Peyer's patch (tissue), 4 donors: ENCODE data around the gene CYB5RL.
"Not testable (repeated sequence)": the region's sequence is repeated elsewhere in the genome, so short reads cannot be mapped to it uniquely, and the experiment has no call there.

ENCODE experiments used
- POLR2A ChIP-seq, 2 donors: fragments of 450-650 bp; IDR thresholded peaks; one replicate each; pipeline ENCODE4 v1.5.1; 2017; ENCODE audit warnings: antibody characterized with exemption in 2 of 2, mild to moderate bottlenecking in 2 of 2, moderate library complexity in 2 of 2
- TF ChIP-seq, protein P1 (sequence below), 6 experiments: fragments of 450-650 bp in 4 of 6; fragments of 200-600 bp in 2 of 6; sonication (generic) in 1 of 6; IDR thresholded peaks; one replicate each; pipeline ENCODE4 v1.5.1; 2017 to 2019; ENCODE audit warnings: antibody characterized with exemption in 6 of 6, mild to moderate bottlenecking in 3 of 6, moderate library complexity in 1 of 6

- TF ChIP-seq, protein P1, sequence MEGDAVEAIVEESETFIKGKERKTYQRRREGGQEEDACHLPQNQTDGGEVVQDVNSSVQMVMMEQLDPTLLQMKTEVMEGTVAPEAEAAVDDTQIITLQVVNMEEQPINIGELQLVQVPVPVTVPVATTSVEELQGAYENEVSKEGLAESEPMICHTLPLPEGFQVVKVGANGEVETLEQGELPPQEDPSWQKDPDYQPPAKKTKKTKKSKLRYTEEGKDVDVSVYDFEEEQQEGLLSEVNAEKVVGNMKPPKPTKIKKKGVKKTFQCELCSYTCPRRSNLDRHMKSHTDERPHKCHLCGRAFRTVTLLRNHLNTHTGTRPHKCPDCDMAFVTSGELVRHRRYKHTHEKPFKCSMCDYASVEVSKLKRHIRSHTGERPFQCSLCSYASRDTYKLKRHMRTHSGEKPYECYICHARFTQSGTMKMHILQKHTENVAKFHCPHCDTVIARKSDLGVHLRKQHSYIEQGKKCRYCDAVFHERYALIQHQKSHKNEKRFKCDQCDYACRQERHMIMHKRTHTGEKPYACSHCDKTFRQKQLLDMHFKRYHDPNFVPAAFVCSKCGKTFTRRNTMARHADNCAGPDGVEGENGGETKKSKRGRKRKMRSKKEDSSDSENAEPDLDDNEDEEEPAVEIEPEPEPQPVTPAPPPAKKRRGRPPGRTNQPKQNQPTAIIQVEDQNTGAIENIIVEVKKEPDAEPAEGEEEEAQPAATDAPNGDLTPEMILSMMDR (IDR thresholded peaks at IDR 0.05) = not testable (repeated sequence)
- TF ChIP-seq POLR2A (IDR thresholded peaks at IDR 0.05) = not testable (repeated sequence)
These were observed 8.1 kb upstream of the CYB5RL start for GRCh38 chr1:54207896-54208295.
